Mesothelial cell of epicardium (in vitro differentiated cells): ENCODE measurements around the gene CCR7. TPM values are rescaled to one million over a fixed set of nuclear protein-coding genes. Genes with fewer than 3 reads are reported as not detected.
A peak's percentile ranks its signal among the peaks of the same experiment; 100 is the strongest.

ENCODE experiments used
- DNase-seq, 2 experiments: peaks; one replicate each; pipeline ENCODE4 v3.0.0; 2021; ENCODE audit warnings: low spot score in 2 of 2; ENCODE audit not compliant: unreplicated experiment in 2 of 2
- H3K27ac Mint-ChIP-seq: 2 replicates; pipeline ENCODE4 v1.8.0; 2021; ENCODE audit warnings: mixed read lengths
- H3K27me3 Mint-ChIP-seq: 2 replicates; pipeline ENCODE4 v1.8.0; 2021; ENCODE audit warnings: low read depth, mixed read lengths
- H3K36me3 Mint-ChIP-seq: 2 replicates; pipeline ENCODE4 v1.8.0; 2021; ENCODE audit warnings: mixed read lengths
- H3K4me1 Mint-ChIP-seq: 2 replicates; pipeline ENCODE4 v1.8.0; 2021; ENCODE audit warnings: mixed read lengths
- H3K4me3 Mint-ChIP-seq: 2 replicates; pipeline ENCODE4 v1.8.0; 2021; ENCODE audit warnings: mild to moderate bottlenecking, moderate library complexity, mixed read lengths
- H3K9me3 Mint-ChIP-seq: 2 replicates; pipeline ENCODE4 v1.8.0; 2021; ENCODE audit warnings: mixed read lengths
- total RNA-seq: library from RNA; stranded (reverse); gene quantifications from 3 replicates; pipeline ENCODE4 v1.2.1, GENCODE V29; 2021
- TF ChIP-seq, protein P1 (sequence below): fragments of 200-600 bp; sonication (generic); IDR thresholded peaks from one replicate; pipeline ENCODE4 v1.5.0; 2021; ENCODE audit warnings: antibody characterized with exemption; ENCODE audit not compliant: unreplicated experiment

CCR7 gene, protein sequence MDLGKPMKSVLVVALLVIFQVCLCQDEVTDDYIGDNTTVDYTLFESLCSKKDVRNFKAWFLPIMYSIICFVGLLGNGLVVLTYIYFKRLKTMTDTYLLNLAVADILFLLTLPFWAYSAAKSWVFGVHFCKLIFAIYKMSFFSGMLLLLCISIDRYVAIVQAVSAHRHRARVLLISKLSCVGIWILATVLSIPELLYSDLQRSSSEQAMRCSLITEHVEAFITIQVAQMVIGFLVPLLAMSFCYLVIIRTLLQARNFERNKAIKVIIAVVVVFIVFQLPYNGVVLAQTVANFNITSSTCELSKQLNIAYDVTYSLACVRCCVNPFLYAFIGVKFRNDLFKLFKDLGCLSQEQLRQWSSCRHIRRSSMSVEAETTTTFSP
- 0.09 TPM in 1 of 3 replicates, not detected in the others for total RNA-seq

DNA sequence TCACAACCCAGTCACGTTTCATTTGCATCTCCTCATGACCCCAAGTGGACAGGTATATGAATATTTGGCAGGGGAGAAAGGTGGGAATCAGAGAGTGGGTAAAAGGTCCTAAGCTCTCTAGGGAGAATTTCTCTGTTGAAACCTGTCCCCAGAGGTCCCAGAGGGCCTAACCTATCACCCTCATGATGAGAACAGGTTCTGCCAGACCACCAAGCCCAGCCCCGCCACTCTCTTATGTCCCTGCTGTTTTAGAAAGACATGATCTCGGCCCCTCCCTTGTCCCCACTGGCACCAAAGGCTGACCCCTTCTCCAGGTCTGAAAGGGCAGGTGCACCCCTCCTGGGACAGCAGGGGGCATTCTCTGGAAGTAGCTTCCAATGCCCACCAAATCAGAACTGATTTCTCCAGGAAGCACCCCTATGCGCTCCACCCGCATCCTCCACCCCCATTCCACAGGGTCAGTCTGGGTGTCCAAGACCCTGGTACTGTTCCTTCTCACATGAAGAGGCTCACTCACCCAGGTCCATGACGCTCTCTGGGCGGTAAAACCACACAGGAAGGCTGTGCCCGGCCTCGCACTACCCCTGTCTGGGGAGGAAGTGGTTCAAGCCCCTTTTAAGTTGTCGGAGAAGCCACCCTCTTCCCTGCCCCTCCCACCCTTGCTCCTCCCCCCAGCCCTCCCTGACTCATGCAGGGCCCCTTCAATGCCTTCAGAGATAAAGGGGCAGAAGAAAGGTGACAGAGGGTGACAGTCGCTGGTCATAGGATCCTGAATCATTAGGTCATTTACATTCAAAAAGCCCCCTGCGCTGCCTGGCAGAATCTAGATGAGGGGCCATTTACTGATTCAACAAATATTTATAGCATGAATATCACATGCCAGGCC is at the start of gene CCR7:
Gene CCR7, minus strand, starts transcription at position 590 of the 886 bp plus-strand sequence. Its CDS starts 63 bp downstream, at position 527.
- H3K4me1 Mint-ChIP-seq = peaks cover under 1% of the 10 kb centered on the region
- no peak within 1 kb of the TSS for H3K27ac Mint-ChIP-seq
- TF ChIP-seq, protein P1, sequence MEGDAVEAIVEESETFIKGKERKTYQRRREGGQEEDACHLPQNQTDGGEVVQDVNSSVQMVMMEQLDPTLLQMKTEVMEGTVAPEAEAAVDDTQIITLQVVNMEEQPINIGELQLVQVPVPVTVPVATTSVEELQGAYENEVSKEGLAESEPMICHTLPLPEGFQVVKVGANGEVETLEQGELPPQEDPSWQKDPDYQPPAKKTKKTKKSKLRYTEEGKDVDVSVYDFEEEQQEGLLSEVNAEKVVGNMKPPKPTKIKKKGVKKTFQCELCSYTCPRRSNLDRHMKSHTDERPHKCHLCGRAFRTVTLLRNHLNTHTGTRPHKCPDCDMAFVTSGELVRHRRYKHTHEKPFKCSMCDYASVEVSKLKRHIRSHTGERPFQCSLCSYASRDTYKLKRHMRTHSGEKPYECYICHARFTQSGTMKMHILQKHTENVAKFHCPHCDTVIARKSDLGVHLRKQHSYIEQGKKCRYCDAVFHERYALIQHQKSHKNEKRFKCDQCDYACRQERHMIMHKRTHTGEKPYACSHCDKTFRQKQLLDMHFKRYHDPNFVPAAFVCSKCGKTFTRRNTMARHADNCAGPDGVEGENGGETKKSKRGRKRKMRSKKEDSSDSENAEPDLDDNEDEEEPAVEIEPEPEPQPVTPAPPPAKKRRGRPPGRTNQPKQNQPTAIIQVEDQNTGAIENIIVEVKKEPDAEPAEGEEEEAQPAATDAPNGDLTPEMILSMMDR = no peak
- H3K4me3 Mint-ChIP-seq = no peak within 1 kb of the TSS
- DNase-seq = peak in 1 of 2 experiments; percentile 13
- H3K9me3 Mint-ChIP-seq = peaks cover 11% of the 10 kb centered on the region
- no peaks in the 10 kb centered on the region for H3K36me3 Mint-ChIP-seq
- H3K27me3 Mint-ChIP-seq = peaks cover 32% of the 10 kb centered on the region

DNA sequence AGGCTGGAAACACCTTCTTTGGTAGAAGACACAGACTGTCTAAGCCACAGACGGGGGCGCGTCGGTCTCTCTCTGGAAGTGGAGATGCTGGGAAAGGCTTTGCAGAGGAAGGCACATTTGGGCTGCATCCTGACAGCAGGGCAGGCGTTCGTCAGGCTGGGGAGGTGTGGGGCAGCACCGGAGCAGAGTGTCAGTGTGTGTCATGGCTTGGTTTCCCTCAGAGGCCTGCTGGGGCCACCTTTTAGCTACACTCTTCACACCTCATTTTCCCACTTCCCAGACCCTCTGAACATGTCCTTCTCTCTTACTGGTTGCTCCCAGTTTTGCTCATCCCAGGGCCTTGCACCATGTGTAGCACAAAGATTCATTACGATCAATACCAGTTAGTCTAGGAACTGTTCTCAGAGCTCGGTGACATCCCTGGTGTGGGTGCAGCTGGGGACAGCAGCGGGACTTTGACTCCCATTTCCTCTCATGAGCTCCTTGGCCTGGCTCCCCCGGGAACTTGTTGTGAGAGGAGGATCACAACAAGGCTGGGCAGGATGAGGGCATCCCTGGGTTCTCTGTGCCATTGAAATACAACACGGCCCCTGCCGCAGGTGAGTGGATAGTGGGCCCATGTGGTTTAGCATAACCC is 49.3 kb upstream of the CCR7 start:
- Mint-ChIP-seq H3K27ac (no peak overlapping the region), H3K27me3 (peaks cover 15% of the 10 kb centered on the region), H3K4me1 (no peaks in the 10 kb centered on the region), H3K36me3 (no peaks in the 10 kb centered on the region), H3K4me3 (no peak overlapping the region), H3K9me3 (no peaks in the 10 kb centered on the region)
- TF ChIP-seq, protein P1 = no peak
- no peak for DNase-seq

DNA sequence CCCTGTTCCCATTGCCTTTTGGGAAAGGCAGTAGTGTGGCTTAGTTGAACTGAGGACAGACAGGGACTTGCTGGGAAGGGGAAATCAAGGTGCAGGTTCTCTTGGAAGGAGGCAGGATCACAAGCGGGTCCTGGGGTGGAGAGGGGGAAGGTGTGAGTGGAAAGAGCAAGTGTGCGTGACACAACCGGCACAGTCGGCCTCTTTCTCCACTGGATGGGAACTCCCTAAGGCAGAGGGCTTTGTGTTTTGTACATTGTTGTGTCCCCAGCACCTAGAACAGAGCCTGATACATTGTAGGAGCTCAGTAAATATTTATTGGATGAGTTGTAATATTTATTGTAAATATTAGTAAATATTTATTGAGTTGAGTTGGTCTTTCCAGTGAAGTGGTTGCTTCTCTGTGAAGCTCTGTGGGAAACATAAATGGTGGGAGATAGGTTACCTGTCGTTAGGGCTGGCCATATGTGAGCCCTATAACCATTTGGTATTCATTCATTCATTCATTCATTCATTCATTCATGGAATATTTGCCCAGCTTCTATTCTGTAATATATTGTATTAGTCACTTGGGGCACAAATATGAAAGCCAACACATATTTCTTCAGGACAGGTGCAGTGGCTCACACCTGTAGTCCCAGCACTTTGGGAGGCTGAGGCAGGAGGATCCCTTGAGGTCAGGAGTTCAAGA is 48.3 kb upstream of the CCR7 start:
- TF ChIP-seq, protein P1 = no peak
- no peak for DNase-seq
- Mint-ChIP-seq H3K27ac (no peak overlapping the region), H3K4me1 (no peaks in the 10 kb centered on the region), H3K9me3 (no peaks in the 10 kb centered on the region), H3K27me3 (peaks cover 15% of the 10 kb centered on the region), H3K4me3 (no peak overlapping the region), H3K36me3 (no peaks in the 10 kb centered on the region)

DNA sequence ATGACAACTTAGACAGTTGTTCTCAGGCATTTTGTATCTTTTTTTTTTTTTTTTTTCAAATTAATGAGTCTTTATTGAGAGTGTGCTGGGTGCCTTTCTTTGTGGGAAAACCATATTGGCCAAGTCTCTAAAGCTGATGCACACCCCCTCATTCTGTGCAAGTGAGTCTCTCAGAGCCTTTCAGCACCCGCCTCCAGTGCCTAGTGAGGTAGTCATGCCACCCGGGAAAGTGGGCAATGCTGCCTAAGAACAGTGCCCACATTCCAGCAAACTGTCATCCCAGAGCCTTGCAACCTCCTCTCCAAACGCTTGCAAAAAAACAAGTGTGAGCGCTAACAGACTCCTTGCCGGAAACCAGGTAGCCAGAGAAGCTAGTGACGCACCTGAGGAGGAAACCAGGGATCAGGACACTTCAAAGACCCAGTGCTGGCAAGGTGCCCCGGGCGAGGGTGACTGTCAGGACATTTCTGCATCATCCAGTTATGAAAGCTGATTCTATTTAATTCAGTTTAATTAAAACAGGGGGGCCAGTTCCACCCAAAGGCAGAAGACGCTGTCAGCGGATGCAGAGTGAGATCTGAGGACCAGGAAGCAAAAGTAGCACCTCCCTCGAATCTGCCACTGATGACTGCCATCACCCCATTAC is 47.5 kb upstream of the CCR7 start:
- TF ChIP-seq, protein P1 = no peak
- Mint-ChIP-seq H3K4me3 (no peak overlapping the region), H3K27ac (no peak overlapping the region), H3K36me3 (no peaks in the 10 kb centered on the region), H3K4me1 (peaks cover 6% of the 10 kb centered on the region), H3K27me3 (peaks cover 15% of the 10 kb centered on the region), H3K9me3 (no peaks in the 10 kb centered on the region)
- DNase-seq = no peak
